GM18505 (cell line): ENCODE measurements around the gene BHLHE40.
A peak's percentile ranks its signal among the peaks of the same experiment; 100 is the strongest.

Experiments used
- ATAC-seq: cut with Tn5 transposase; IDR thresholded peaks from one replicate; pipeline ENCODE4 v1.9.1; 2021; ENCODE audit not compliant: unreplicated experiment
- POLR2A ChIP-seq: IDR thresholded peaks from 4 replicates; pipeline ENCODE4 v1.6.1; 2011; ENCODE audit warnings: borderline replicate concordance; ENCODE audit not compliant: insufficient read depth, insufficient read length; ENCODE audit errors: extremely low read depth

BHLHE40 gene

GRCh38 chr3:4979428-4980228 lies at the start of gene BHLHE40:
BHLHE40 (plus strand) TSS chr3:4979437; CDS start chr3:4979719, 282 bp downstream.
- TF ChIP-seq POLR2A, result peak; percentile 84
- no peak for ATAC-seq

GRCh38 chr3:4930501-4930900 lies 48.7 kb upstream of the BHLHE40 start:
- no peak for ATAC-seq
- TF ChIP-seq POLR2A, result no peak

- no peak for TF ChIP-seq POLR2A
- ATAC-seq, result no peak
Measured at GRCh38 chr3:4934050-4934449, 45.2 kb upstream of the BHLHE40 start.

DNA sequence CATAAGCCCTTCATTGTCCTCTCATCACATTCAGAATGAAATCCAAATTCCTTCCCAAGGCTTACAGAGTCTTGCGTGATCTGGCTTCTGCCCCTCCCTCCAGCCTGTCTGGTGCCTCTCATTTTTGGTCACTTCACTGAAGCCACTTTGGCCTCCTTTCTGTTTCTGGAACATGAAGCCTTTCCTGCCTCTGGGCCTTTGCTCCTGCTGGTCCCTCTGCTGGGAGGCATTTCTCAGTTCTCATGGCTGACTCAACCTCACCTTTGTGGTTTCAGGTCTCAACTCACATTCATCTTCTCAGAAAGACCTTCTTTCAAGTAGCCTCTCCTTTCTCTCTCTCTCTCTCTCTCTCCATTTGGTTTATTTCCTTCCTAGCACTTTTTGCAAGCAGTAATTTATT lies 43.9 kb upstream of the BHLHE40 start:
- TF ChIP-seq POLR2A, result no peak
- ATAC-seq, result peak; percentile 75

- ATAC-seq, result no peak
- no peak for TF ChIP-seq POLR2A
Measured at GRCh38 chr3:4936982-4937614, 42.1 kb upstream of the BHLHE40 start.

- TF ChIP-seq POLR2A, result no peak
- ATAC-seq, result no peak
Measured at GRCh38 chr3:4938281-4938982, 40.8 kb upstream of the BHLHE40 start.

DNA sequence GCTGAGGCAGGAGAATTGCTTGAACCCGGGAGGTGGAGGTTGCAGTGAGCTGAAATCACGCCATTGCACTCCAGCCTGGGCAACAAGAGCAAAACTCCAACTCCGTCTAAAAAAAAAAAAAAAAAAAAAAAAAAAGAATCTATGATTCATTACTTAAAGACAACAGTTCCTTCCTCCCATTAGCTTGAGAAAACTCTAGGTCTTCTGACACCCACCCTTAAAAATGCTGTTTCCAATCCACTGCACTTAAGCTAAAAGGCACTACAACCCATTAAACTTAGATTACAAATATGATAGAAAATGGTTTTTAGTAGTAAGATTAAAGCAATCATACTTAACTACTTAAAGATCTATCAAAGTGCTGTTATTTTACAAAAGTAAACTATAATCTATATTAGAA lies 40.0 kb upstream of the BHLHE40 start:
- TF ChIP-seq POLR2A, result no peak
- no peak for ATAC-seq

DNA sequence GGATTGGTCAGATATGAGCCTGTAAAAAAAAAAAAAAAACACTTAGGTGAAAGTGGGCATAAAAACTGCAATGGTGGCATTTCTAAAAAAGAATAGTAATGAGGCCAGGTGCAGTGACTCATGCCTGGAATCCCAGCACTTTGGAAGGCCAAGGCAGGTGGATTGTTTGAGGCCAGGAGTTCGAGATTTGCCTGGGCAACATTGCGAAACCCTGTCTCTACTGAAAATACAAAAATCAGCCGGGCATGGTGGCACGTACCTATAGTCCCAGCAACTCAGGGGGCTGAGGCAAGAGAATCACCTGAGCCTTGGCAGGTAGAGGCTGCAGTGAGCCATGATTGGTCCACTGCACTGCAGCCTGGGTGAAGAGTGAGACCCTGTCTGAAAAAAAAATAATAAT lies 38.3 kb upstream of the BHLHE40 start:
- no peak for ATAC-seq
- no peak for TF ChIP-seq POLR2A

DNA sequence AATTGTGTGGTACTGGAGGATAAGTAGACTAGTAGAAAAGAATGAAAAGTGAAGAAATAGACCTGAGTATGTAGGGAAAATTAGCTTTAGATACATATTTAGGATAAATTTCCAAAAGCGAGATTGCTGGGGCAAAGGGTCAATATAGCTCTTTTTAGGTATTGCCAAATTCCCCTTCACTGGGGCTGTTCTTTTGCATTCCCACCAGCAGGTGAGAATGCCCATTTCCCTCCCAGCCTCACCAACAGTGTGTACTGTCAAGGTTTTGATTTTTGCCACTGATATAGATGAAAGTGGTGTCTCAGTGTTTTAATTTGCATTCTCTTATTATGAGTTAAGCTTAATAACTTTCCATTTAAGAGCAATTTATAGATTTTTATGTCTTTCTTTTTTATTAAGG lies 35.7 kb upstream of the BHLHE40 start:
- no peak for TF ChIP-seq POLR2A
- ATAC-seq, result no peak

- no peak for ATAC-seq
Measured at GRCh38 chr3:4945324-4945723, 33.9 kb upstream of the BHLHE40 start.

GRCh38 chr3:4947028-4947427 lies 32.2 kb upstream of the BHLHE40 start:
- TF ChIP-seq POLR2A, result no peak

More at GRCh38 chr3:4945324-4945723, 33.9 kb upstream of the BHLHE40 start:
- TF ChIP-seq POLR2A, result no peak

DNA sequence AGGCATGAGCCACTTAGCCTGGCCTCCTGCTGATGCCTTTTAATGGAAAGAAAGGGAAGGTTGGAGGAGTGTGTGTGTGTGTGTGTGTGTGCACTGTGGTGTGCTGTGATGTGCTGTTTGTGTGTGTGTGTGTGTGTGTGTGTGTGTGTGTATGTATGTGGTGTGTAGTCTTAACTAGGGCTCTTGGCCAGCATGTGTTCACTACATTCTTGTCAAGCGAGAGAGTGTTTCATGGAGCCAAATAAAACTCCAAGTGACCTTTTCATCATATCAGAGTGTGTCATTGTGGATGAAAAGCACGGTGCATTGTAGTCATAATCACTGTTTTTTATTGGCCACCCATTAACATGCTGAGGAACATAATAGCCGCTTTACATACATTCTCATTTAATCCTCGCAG lies 30.8 kb upstream of the BHLHE40 start:
- ATAC-seq, result no peak
- TF ChIP-seq POLR2A, result no peak

More at GRCh38 chr3:4947028-4947427, 32.2 kb upstream of the BHLHE40 start:
- ATAC-seq, result no peak

- TF ChIP-seq POLR2A, result no peak
- no peak for ATAC-seq
Measured at GRCh38 chr3:4949004-4949403, 30.2 kb upstream of the BHLHE40 start.
